ENCODE data around the gene AGPAT3.

DNA sequence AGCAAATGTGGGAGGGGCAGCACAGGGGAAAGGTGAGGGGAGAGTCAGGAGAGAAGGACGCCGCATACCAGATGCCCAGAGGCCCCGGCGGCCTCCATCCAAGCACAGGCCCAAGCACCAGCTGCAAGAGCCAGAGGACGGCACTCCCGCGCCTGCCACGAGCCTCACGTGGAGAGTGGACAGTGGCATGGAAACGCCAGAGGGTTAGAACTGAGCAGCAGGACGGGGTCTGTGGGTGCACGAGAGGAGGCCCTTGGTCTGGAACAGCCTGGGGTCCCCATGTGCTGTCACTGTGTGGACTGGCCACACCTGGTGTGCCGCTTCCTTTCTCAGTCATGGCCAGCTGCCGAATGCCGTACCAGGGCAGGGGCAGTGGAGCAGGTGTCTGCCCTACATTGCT is 68.7 kb downstream of the AGPAT3 start:
- TF ChIP-seq, protein P1, sequence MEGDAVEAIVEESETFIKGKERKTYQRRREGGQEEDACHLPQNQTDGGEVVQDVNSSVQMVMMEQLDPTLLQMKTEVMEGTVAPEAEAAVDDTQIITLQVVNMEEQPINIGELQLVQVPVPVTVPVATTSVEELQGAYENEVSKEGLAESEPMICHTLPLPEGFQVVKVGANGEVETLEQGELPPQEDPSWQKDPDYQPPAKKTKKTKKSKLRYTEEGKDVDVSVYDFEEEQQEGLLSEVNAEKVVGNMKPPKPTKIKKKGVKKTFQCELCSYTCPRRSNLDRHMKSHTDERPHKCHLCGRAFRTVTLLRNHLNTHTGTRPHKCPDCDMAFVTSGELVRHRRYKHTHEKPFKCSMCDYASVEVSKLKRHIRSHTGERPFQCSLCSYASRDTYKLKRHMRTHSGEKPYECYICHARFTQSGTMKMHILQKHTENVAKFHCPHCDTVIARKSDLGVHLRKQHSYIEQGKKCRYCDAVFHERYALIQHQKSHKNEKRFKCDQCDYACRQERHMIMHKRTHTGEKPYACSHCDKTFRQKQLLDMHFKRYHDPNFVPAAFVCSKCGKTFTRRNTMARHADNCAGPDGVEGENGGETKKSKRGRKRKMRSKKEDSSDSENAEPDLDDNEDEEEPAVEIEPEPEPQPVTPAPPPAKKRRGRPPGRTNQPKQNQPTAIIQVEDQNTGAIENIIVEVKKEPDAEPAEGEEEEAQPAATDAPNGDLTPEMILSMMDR (IDR thresholded peaks at IDR 0.05) = no peak
- TF ChIP-seq POLR2A (IDR thresholded peaks at IDR 0.05) = no peak

Data from esophagus squamous epithelium (tissue), 4 donors.